HG02763 (cell line): ENCODE data around the gene USP28.
A peak's percentile ranks its signal among the peaks of the same experiment; 100 is the strongest.
"Not testable (repeated sequence)": the region's sequence is repeated elsewhere in the genome, so short reads cannot be mapped to it uniquely, and the experiment has no call there.

Experiments used
- ATAC-seq: cut with Tn5 transposase; IDR thresholded peaks from one replicate; pipeline ENCODE4 v1.9.1; 2021; ENCODE audit warnings: mild to moderate bottlenecking, moderate library complexity; ENCODE audit not compliant: unreplicated experiment

Gene USP28

GRCh38 chr11:113879446-113879845, 4.1 kb upstream of the USP28 start:
- not testable (repeated sequence) for ATAC-seq

GRCh38 chr11:113877670-113878055, 2.3 kb upstream of the USP28 start:
- ATAC-seq = no peak

GRCh38 chr11:113876798-113877669, 1.7 kb upstream of the USP28 start:
- ATAC-seq = no peak

GRCh38 chr11:113876074-113876797, 864 bp upstream of the USP28 start:
- no peak for ATAC-seq

GRCh38 chr11:113874581-113875233, 665 bp downstream of the USP28 start:
- ATAC-seq = peak; percentile 28

- no peak for ATAC-seq
Measured at GRCh38 chr11:113874096-113874495, 1.3 kb downstream of the USP28 start.

GRCh38 chr11:113873236-113873626, 2.1 kb downstream of the USP28 start:
- ATAC-seq = no peak

- ATAC-seq = no peak
Measured at GRCh38 chr11:113871336-113871735, 4.0 kb downstream of the USP28 start.

- no peak for ATAC-seq
Measured at GRCh38 chr11:113867843-113868503, 7.4 kb downstream of the USP28 start.

- no peak for ATAC-seq
Measured at GRCh38 chr11:113865873-113866272, 9.5 kb downstream of the USP28 start.

- ATAC-seq = no peak
Measured at GRCh38 chr11:113864410-113864809, 11.0 kb downstream of the USP28 start.

GRCh38 chr11:113862435-113862834, 12.9 kb downstream of the USP28 start:
- ATAC-seq = no peak

- ATAC-seq = no peak
Measured at GRCh38 chr11:113859665-113860064, 15.7 kb downstream of the USP28 start.

GRCh38 chr11:113856966-113857759, 18.2 kb downstream of the USP28 start:
- ATAC-seq = no peak

GRCh38 chr11:113855803-113856202, 19.6 kb downstream of the USP28 start:
- ATAC-seq = no peak

GRCh38 chr11:113850188-113850587, 25.2 kb downstream of the USP28 start:
- no peak for ATAC-seq

GRCh38 chr11:113849713-113850112, 25.7 kb downstream of the USP28 start:
- ATAC-seq = no peak

- ATAC-seq = no peak
Measured at GRCh38 chr11:113847580-113847979, 27.8 kb downstream of the USP28 start.

- ATAC-seq = no peak
Measured at GRCh38 chr11:113847111-113847510, 28.3 kb downstream of the USP28 start.

GRCh38 chr11:113841691-113842090, 33.7 kb downstream of the USP28 start:
- ATAC-seq = no peak
